Caco-2 (cell line): ENCODE data around the gene POLR1E. TPM values are rescaled to one million over a fixed set of nuclear protein-coding genes. Genes with fewer than 3 reads are reported as not detected.

Experiments used
- BruUV-seq: library from RNA; stranded (reverse); fragments of 400-500 nt; replicated peaks from 2 replicates; lab custom pipeline; 2021; lab: Mats Ljungman, UMichigan
- CTCF ChIA-PET: fragments of 300-600 bp; sonication (Branson Sonifier 250); formaldehyde crosslinking; loops from one replicate; lab custom pipeline; 2022; ENCODE audit warnings: antibody characterized with exemption; lab: Charles Lee
- POLR2A ChIA-PET: fragments of 300-600 bp; sonication (Branson Sonifier 250); formaldehyde crosslinking; loops from one replicate; lab custom pipeline; 2022; ENCODE audit warnings: antibody characterized with exemption; lab: Charles Lee
- DNase-seq, 2 experiments: peaks; one replicate each; pipeline versions ENCODE4 v3.0.0 to v3.0.0-alpha.2; 2020 to 2022
- H3K27me3 ChIP-seq: replicated peaks from 2 replicates; pipeline ENCODE4 v1.6.0; 2011; ENCODE audit warnings: low read length; ENCODE audit not compliant: control insufficient read depth, insufficient read depth
- H3K36me3 ChIP-seq: 2 replicates; pipeline ENCODE4 v1.5.1; 2011; ENCODE audit warnings: low read length; ENCODE audit not compliant: control insufficient read depth, insufficient read depth
- H3K4me1 ChIP-seq: fragments of 250-450 bp; sonication (Bioruptor Pico); 2 replicates; pipeline ENCODE4 v1.5.1; 2020; ENCODE audit warnings: mild to moderate bottlenecking
- H3K4me3 ChIP-seq: 2 replicates; pipeline ENCODE4 v1.5.1; 2011; ENCODE audit warnings: low read depth, mild to moderate bottlenecking, control low read depth, low read length
- H3K9me3 ChIP-seq: fragments of 250-450 bp; sonication (Bioruptor Pico); 2 replicates; pipeline ENCODE4 v1.5.1; 2020; ENCODE audit warnings: mild to moderate bottlenecking, moderate library complexity
- H3K27ac Mint-ChIP-seq: one replicate; pipeline ENCODE4 v1.8.0; 2022; ENCODE audit warnings: mixed read lengths; ENCODE audit not compliant: unreplicated experiment
- H3K27me3 Mint-ChIP-seq: one replicate; pipeline ENCODE4 v1.8.0; 2022; ENCODE audit warnings: mixed read lengths; ENCODE audit not compliant: insufficient read depth, unreplicated experiment
- H3K36me3 Mint-ChIP-seq: one replicate; pipeline ENCODE4 v1.8.0; 2022; ENCODE audit warnings: mild to moderate bottlenecking, mixed read lengths; ENCODE audit not compliant: insufficient read depth, unreplicated experiment
- H3K4me1 Mint-ChIP-seq: one replicate; pipeline ENCODE4 v1.8.0; 2022; ENCODE audit warnings: low read depth, mixed read lengths; ENCODE audit not compliant: unreplicated experiment
- H3K4me3 Mint-ChIP-seq: one replicate; pipeline ENCODE4 v1.8.0; 2022; ENCODE audit warnings: mild to moderate bottlenecking, moderate library complexity, mixed read lengths; ENCODE audit not compliant: unreplicated experiment
- H3K9me3 Mint-ChIP-seq: one replicate; pipeline ENCODE4 v1.8.0; 2022; ENCODE audit warnings: mixed read lengths; ENCODE audit not compliant: unreplicated experiment
- CTCF ChIP-seq, 2 experiments: fragments of 200-600 bp in 1 of 2; IDR thresholded peaks; 1 replicate in 1 of 2; 2 replicates in 1 of 2; pipeline versions ENCODE4 v1.5.1 to v1.8.0; 2011 to 2022; ENCODE audit warnings: antibody characterized with exemption in 1 of 2, control low read depth in 1 of 2, inconsistent platforms in 1 of 2, low read depth in 1 of 2, low read length in 1 of 2, mild to moderate bottlenecking in 1 of 2, moderate library complexity in 1 of 2; ENCODE audit not compliant: insufficient read depth in 1 of 2, severe bottlenecking in 1 of 2, unreplicated experiment in 1 of 2
- intact Hi-C: fragments of 100-400 bp; cut with micrococcal nuclease; formaldehyde crosslinking; loops from one replicate; pipeline ENCODE4 v1.10.0; 2022; ENCODE audit not compliant: unreplicated experiment
- total RNA-seq: library from RNA; stranded (reverse); gene quantifications from 2 replicates; pipeline ENCODE4 v1.2.3, GENCODE V29; 2022

The POLR1E gene
- total RNA-seq, 1 experiment from 2014 or later = 33.4 TPM

GRCh38 chr9:37495571-37495970 lies 9.8 kb downstream of the POLR1E start:
- no TSS peak for BruUV-seq
- Histone ChIP-seq H3K4me3 (no peak overlapping the region), H3K27me3 (no peaks in the 10 kb centered on the region), H3K4me1 (no peaks in the 10 kb centered on the region), H3K36me3 (no peaks in the 10 kb centered on the region; the same call in none of the 2 replicates), H3K9me3 (no peaks in the 10 kb centered on the region)
- Mint-ChIP-seq H3K4me1 (no peaks in the 10 kb centered on the region), H3K27ac (no peak overlapping the region), H3K9me3 (no peaks in the 10 kb centered on the region), H3K36me3 (peaks cover 46% of the 10 kb centered on the region), H3K4me3 (no peak overlapping the region), H3K27me3 (no peaks in the 10 kb centered on the region)
- CTCF ChIA-PET = no interaction called here
- TF ChIP-seq CTCF (IDR thresholded peaks at IDR 0.05; ENCODE audit: insufficient read depth in 1 of 2, low read depth in 1 of 2, low read length in 1 of 2, severe bottlenecking in 1 of 2, unreplicated experiment in 1 of 2) = no peak
- POLR2A ChIA-PET = no interaction called here
- DNase-seq = no peak
- intact Hi-C loops = no loop called here

GRCh38 chr9:37496020-37496419 lies 10.3 kb downstream of the POLR1E start:
- no peak overlapping the region for H3K27ac Mint-ChIP-seq
- Histone ChIP-seq H3K9me3 (no peaks in the 10 kb centered on the region), H3K4me3 (no peak overlapping the region), H3K4me1 (no peaks in the 10 kb centered on the region), H3K36me3 (no peaks in the 10 kb centered on the region; the same call in none of the 2 replicates), H3K27me3 (no peaks in the 10 kb centered on the region)
- intact Hi-C loops = no loop called here
- no peak for DNase-seq
- H3K9me3 Mint-ChIP-seq = no peaks in the 10 kb centered on the region
- ChIA-PET CTCF (no interaction called here), POLR2A (no interaction called here)
- BruUV-seq = no TSS peak
- H3K27me3 Mint-ChIP-seq = no peaks in the 10 kb centered on the region
- no peak overlapping the region for H3K4me3 Mint-ChIP-seq
- no peaks in the 10 kb centered on the region for H3K4me1 Mint-ChIP-seq
- peaks cover 43% of the 10 kb centered on the region for H3K36me3 Mint-ChIP-seq
- TF ChIP-seq CTCF (IDR thresholded peaks at IDR 0.05; ENCODE audit: insufficient read depth in 1 of 2, low read depth in 1 of 2, low read length in 1 of 2, severe bottlenecking in 1 of 2, unreplicated experiment in 1 of 2) = no peak

- CTCF ChIA-PET = no interaction called here
- no peaks in the 10 kb centered on the region for H3K4me1 Mint-ChIP-seq
- no peak overlapping the region for H3K4me3 Mint-ChIP-seq
- no TSS peak for BruUV-seq
- POLR2A ChIA-PET = no interaction called here
- no peaks in the 10 kb centered on the region for H3K27me3 Mint-ChIP-seq
- intact Hi-C loops = no loop called here
- no peak overlapping the region for H3K27ac Mint-ChIP-seq
- Histone ChIP-seq H3K36me3 (no peaks in the 10 kb centered on the region; the same call in none of the 2 replicates), H3K4me1 (no peaks in the 10 kb centered on the region), H3K9me3 (no peaks in the 10 kb centered on the region), H3K4me3 (no peak overlapping the region), H3K27me3 (no peaks in the 10 kb centered on the region)
- no peak for DNase-seq
- peaks cover 53% of the 10 kb centered on the region for H3K36me3 Mint-ChIP-seq
- no peaks in the 10 kb centered on the region for H3K9me3 Mint-ChIP-seq
- no peak for TF ChIP-seq CTCF (IDR thresholded peaks at IDR 0.05; ENCODE audit: insufficient read depth in 1 of 2, low read depth in 1 of 2, low read length in 1 of 2, severe bottlenecking in 1 of 2, unreplicated experiment in 1 of 2)
Observed at GRCh38 chr9:37497320-37497719, 11.6 kb downstream of the POLR1E start.
